Cardiac ventricle fibroblast (primary cell): ENCODE measurements around the gene CREB1. TPM values are rescaled to one million over a fixed set of nuclear protein-coding genes. Genes with fewer than 3 reads are reported as not detected.

Experiments
- total RNA-seq: library from RNA; depleted of rRNA; stranded (reverse); fragments of >200 nt; gene quantifications from 2 replicates; pipeline ENCODE4 v1.2.3, GENCODE V29; 2015

Gene CREB1
- 18.6 and 31.0 TPM in 2 replicates for total RNA-seq

DNA sequence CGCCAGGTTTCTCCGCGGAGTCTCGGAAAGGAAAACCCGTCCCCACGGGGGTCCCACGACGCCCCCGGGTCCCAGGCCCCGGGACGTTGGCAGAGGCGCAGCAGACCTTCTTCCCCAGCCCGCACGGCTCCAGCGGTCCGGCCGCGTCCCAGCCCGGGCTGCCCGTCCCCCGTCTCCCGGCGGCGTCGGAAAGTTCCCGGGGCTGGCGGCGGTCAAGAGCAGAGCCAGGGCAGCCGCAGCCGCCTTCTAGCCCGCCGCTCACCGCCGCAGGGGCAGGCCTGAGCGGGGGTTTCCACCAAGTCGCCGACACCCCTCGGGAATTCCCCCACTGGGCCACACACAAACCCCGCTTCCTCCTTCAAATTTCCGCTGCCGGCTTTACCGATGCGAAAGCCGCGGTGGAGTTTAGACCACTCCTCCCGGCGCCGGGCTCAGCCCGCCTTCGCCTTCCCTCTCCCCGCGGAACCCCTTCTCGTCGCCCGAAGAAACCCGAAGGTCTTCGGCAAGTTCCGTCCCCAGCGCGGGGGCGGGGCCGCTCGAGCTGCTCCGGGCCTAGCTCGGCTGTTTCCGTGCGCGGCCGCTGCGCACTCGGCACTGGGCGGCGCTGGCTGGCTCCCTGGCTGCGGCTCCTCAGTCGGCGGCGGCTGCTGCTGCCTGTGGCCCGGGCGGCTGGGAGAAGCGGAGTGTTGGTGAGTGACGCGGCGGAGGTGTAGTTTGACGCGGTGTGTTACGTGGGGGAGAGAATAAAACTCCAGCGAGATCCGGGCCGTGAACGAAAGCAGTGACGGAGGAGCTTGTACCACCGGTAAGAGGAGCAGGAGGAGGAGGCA is at the start of gene CREB1:
CREB1 (plus strand) TSS at position 633 of the 830 bp plus-strand sequence. CDS start 25,674 bp downstream, outside the sequence.

DNA sequence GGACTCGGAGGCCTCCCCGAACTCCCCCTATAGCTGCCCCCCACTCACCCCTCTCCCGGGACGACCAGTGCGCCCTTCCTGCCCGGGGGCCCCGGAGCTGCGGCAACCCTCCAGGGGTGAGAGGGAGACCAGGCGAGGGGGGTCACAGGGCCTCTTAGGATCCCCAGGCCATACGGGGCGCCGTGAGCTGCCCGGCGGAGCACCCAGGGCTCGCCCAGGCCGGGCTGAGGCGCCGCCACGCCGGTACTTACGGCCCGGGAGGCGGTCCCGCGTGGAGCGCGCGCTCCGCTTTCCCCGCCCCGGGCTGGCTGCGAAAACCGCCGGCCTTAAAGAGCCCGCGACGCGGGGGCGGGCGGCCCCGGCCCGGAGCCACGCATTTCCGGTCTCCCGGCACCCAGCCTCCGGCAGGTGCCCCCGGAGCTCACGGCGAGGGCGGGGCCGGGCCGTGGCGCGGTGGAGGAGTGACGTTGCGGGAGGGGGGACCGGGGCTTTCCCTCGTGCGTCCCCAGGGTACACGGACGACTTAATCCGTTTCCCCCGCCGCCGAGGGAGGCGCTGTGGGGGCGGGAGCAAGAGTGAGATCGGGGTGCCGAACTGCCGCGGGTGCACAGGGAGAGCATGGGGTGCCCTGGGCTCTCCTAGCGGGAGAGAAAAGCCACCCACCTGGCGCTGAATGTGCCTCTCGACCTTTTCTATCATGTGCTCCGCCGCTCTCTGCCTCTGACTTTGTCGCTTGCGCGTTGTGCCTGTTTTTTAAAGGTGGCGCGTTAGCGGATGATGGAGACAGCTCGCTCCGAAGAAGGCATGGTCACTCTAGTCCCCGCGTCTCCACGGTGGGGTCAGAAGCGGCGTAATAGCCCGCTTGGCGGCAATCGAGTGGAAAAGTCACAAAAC is 95.5 kb downstream of the CREB1 start, which contains the start of gene METTL21A:
METTL21A (minus strand) TSS at position 381 of the 894 bp plus-strand sequence. CDS start 1,019 bp downstream, outside the sequence.

Other genes starting within 250 kb of the CREB1 start
- gene METTL21A, start 95.4 kb downstream of the CREB1 start, total RNA-seq, result 13.2 and 22.8 TPM in 2 replicates
- 13.8 and 28.3 TPM in 2 replicates for gene CCNYL1, start 181.7 kb downstream of the CREB1 start, total RNA-seq
- gene FZD5, start 239.9 kb downstream of the CREB1 start, total RNA-seq, result 0.78 and 1.1 TPM in 2 replicates